RWPE2 (cell line): ENCODE results near the gene PTGFR.

Source experiments
- ATAC-seq: fragments of 200-7000 bp; cut with Tn5 transposase; 3 replicates; pipeline ENCODE4 v1.9.1; 2021; ENCODE audit warnings: low read depth
- DNase-seq: peaks from one replicate; pipeline ENCODE4 v3.0.0-alpha.2; 2020; ENCODE audit warnings: low spot score
- H3K27ac ChIP-seq: fragments of 450-650 bp; 2 replicates; pipeline ENCODE4 v1.5.1; 2017; ENCODE audit warnings: mild to moderate bottlenecking; ENCODE audit not compliant: poor library complexity, severe bottlenecking
- H3K27me3 ChIP-seq: fragments of 250-450 bp; sonication (Bioruptor Pico); 2 replicates; pipeline ENCODE4 v1.5.1; 2021; ENCODE audit warnings: mild to moderate bottlenecking, moderate library complexity; ENCODE audit not compliant: insufficient read depth, poor library complexity, severe bottlenecking
- H3K36me3 ChIP-seq: fragments of 250-450 bp; sonication (Bioruptor Pico); 2 replicates; pipeline ENCODE4 v1.5.1; 2020; ENCODE audit warnings: low read depth, mild to moderate bottlenecking, moderate library complexity
- H3K4me1 ChIP-seq: fragments of 250-450 bp; sonication (Bioruptor Pico); 2 replicates; pipeline ENCODE4 v1.5.1; 2021; ENCODE audit warnings: mild to moderate bottlenecking, moderate library complexity; ENCODE audit not compliant: insufficient read depth, poor library complexity, severe bottlenecking
- H3K4me3 ChIP-seq: fragments of 250-450 bp; sonication (Bioruptor Pico); 2 replicates; pipeline ENCODE4 v1.5.1; 2021; ENCODE audit warnings: mild to moderate bottlenecking, moderate library complexity; ENCODE audit not compliant: severe bottlenecking
- H3K9me3 ChIP-seq: fragments of 250-450 bp; sonication (Bioruptor Pico); 2 replicates; pipeline ENCODE4 v1.5.1; 2021; ENCODE audit warnings: mild to moderate bottlenecking, moderate library complexity; ENCODE audit not compliant: severe bottlenecking
- TF ChIP-seq, protein P1 (sequence below): fragments of 450-650 bp; IDR thresholded peaks from one replicate; pipeline ENCODE4 v1.5.1; 2017; ENCODE audit warnings: mild to moderate bottlenecking, moderate library complexity; ENCODE audit not compliant: poor library complexity, severe bottlenecking

The PTGFR gene

GRCh38 chr1:78519446-78519845, 28.7 kb downstream of the PTGFR start:
- Histone ChIP-seq H3K27ac (no peak overlapping the region), H3K9me3 (no peaks in the 10 kb centered on the region), H3K4me3 (no peak overlapping the region), H3K36me3 (no peaks in the 10 kb centered on the region), H3K4me1 (no peaks in the 10 kb centered on the region), H3K27me3 (no peaks in the 10 kb centered on the region)
- TF ChIP-seq, protein P1, sequence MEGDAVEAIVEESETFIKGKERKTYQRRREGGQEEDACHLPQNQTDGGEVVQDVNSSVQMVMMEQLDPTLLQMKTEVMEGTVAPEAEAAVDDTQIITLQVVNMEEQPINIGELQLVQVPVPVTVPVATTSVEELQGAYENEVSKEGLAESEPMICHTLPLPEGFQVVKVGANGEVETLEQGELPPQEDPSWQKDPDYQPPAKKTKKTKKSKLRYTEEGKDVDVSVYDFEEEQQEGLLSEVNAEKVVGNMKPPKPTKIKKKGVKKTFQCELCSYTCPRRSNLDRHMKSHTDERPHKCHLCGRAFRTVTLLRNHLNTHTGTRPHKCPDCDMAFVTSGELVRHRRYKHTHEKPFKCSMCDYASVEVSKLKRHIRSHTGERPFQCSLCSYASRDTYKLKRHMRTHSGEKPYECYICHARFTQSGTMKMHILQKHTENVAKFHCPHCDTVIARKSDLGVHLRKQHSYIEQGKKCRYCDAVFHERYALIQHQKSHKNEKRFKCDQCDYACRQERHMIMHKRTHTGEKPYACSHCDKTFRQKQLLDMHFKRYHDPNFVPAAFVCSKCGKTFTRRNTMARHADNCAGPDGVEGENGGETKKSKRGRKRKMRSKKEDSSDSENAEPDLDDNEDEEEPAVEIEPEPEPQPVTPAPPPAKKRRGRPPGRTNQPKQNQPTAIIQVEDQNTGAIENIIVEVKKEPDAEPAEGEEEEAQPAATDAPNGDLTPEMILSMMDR = no peak
- DNase-seq = no peak
- no peak for ATAC-seq

DNA sequence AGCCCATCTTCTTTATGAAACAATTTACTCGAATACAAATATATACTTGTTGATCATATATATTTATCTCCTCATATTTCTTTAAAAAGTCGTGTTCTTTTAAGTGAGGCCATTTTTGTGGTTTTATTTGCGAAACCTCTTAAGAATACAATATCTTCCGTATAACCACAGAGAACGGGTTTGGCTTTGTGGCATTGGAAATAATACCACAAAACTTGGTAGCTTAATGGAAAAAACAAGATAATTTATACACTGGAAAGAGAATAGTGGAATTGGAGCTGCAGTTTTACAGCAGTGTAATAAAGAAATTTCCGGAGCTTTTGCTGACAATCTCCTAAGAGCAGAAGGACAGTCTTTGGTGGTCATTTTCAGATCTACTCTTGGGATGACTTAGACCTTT, 29.4 kb downstream of the PTGFR start:
- H3K4me1 ChIP-seq = no peaks in the 10 kb centered on the region
- H3K27me3 ChIP-seq = no peaks in the 10 kb centered on the region
- TF ChIP-seq, protein P1 = no peak
- no peak overlapping the region for H3K4me3 ChIP-seq
- H3K9me3 ChIP-seq = no peaks in the 10 kb centered on the region
- no peaks in the 10 kb centered on the region for H3K36me3 ChIP-seq
- DNase-seq = no peak
- no peak overlapping the region for H3K27ac ChIP-seq
- no peak for ATAC-seq

DNA sequence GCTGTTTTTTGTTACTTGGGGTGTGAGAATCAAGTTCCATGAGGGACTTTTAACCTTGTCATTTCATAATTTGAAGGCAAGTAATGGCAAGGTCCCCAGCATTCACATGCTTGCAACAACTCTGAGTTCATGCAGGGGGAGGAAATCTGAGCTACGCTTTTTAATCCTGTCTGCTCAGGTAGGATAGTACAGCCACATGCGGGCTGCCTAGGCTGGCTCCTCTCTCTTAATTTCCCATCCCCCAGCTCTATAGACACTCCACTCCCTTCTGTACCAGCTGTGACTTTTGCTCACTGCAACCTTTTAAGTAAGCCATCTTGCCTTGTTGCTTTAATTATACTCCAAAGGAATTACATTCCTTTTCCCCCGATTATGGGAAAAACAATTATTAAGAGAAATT, 30.1 kb downstream of the PTGFR start:
- TF ChIP-seq, protein P1 = no peak
- DNase-seq (no peak), ATAC-seq (no peak)
- H3K4me1 ChIP-seq = no peaks in the 10 kb centered on the region
- no peaks in the 10 kb centered on the region for H3K27me3 ChIP-seq
- H3K27ac ChIP-seq = no peak overlapping the region
- H3K9me3 ChIP-seq = no peaks in the 10 kb centered on the region
- no peak overlapping the region for H3K4me3 ChIP-seq
- H3K36me3 ChIP-seq = no peaks in the 10 kb centered on the region

DNA sequence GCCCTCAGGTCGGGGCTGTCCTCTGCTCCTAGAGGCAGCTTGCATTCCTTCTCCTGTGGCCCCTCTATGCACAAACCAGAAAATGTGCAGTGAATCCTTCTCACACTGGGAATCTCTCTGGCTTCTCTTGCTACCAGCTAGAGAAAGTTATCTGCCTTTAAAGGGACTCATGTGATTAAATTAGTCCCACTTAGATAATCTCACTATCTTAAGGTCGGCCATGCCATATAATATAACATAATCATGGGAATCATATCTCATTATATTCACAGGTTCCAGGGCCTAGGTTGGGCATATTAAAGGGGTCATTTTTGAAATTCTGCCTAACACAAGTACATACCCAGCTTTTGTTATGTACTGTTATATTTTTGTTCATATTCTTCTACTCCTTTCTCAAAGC, 31.4 kb downstream of the PTGFR start:
- ATAC-seq (no peak), DNase-seq (no peak)
- H3K4me3 ChIP-seq = no peak overlapping the region
- no peaks in the 10 kb centered on the region for H3K36me3 ChIP-seq
- H3K4me1 ChIP-seq = no peaks in the 10 kb centered on the region
- H3K27ac ChIP-seq = no peak overlapping the region
- TF ChIP-seq, protein P1 = no peak
- H3K27me3 ChIP-seq = no peaks in the 10 kb centered on the region
- H3K9me3 ChIP-seq = no peaks in the 10 kb centered on the region

DNA sequence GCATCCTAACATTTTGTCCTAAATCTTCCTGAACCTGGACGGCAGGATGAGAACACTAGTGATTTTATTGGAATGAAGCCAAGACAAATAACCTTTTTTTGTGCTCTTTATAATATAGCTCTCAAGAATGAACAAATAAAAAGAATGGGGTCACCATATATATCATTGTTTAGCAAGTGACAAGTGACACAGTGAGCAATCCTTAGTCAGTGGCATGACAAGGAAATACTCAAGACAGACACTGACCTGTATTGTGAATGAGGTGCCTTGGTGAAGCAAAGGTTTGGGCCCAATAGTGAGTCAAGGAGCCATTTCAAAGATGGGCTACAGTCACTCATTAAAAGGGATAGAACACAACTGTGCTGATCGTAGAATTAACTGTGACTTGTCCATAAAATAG, 35.7 kb downstream of the PTGFR start:
- no peak for DNase-seq
- H3K27ac ChIP-seq = no peak overlapping the region
- ATAC-seq = no peak
- H3K4me3 ChIP-seq = no peak overlapping the region
- H3K36me3 ChIP-seq = no peaks in the 10 kb centered on the region
- H3K27me3 ChIP-seq = no peaks in the 10 kb centered on the region
- H3K4me1 ChIP-seq = no peaks in the 10 kb centered on the region
- H3K9me3 ChIP-seq = no peaks in the 10 kb centered on the region
- TF ChIP-seq, protein P1 = no peak
